ENCODE measurements around the gene LRIG2. TPM values are rescaled to one million over a fixed set of nuclear protein-coding genes. Genes with fewer than 3 reads are reported as not detected.

The LRIG2 gene
- total RNA-seq, 3 donors from 2014 or later (not counting 1 experiment from before 2014, with no cell fraction given): 20.2 to 28.5 (median 23.7) TPM

- Histone ChIP-seq H3K36me3 (ENCODE audit: control insufficient read depth, insufficient read depth, low read length) (no peaks in the 10 kb centered on the region), H3K27me3 (ENCODE audit: control insufficient read depth, insufficient read depth, low read length) (no peaks in the 10 kb centered on the region), H3K4me3 (ENCODE audit: low read length) (no peak overlapping the region), H3K27ac (ENCODE audit: low read length) (no peak overlapping the region), H3K9me3 (ENCODE audit: control insufficient read depth, insufficient read depth, low read length) (no peaks in the 10 kb centered on the region), H3K4me1 (ENCODE audit: control insufficient read depth, insufficient read depth, low read length) (peaks cover 6% of the 10 kb centered on the region)
- TF ChIP-seq, protein P1, sequence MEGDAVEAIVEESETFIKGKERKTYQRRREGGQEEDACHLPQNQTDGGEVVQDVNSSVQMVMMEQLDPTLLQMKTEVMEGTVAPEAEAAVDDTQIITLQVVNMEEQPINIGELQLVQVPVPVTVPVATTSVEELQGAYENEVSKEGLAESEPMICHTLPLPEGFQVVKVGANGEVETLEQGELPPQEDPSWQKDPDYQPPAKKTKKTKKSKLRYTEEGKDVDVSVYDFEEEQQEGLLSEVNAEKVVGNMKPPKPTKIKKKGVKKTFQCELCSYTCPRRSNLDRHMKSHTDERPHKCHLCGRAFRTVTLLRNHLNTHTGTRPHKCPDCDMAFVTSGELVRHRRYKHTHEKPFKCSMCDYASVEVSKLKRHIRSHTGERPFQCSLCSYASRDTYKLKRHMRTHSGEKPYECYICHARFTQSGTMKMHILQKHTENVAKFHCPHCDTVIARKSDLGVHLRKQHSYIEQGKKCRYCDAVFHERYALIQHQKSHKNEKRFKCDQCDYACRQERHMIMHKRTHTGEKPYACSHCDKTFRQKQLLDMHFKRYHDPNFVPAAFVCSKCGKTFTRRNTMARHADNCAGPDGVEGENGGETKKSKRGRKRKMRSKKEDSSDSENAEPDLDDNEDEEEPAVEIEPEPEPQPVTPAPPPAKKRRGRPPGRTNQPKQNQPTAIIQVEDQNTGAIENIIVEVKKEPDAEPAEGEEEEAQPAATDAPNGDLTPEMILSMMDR (IDR thresholded peaks at IDR 0.05): no peak
- Mint-ChIP-seq H3K36me3 (no peaks in the 10 kb centered on the region), H3K27me3 (ENCODE audit: low read depth in 2 of 2) (no peaks in the 10 kb centered on the region), H3K4me1 (peaks cover 8 to 21% of the 10 kb centered on the region in 2 donors), H3K27ac (no peak overlapping the region), H3K4me3 (no peak overlapping the region), H3K9me3 (no peaks in the 10 kb centered on the region)
- ATAC-seq (no peak), DNase-seq (no peak)
- intact Hi-C loops (cut with micrococcal nuclease): no loop called here
- 40% methylated on average over 1 of the region's 1 CpG for WGBS (ENCODE audit: insufficient coverage)
These were observed 69.8 kb downstream of the LRIG2 start for GRCh38 chr1:113142791-113143190.

GRCh38 chr1:113146242-113147072 is 73.5 kb downstream of the LRIG2 start:
- WGBS (ENCODE audit: insufficient coverage): 71% methylated on average over 7 of the region's 7 CpGs
- Mint-ChIP-seq H3K36me3 (no peaks in the 10 kb centered on the region), H3K4me1 (peaks cover 8 to 21% of the 10 kb centered on the region in 2 donors), H3K27ac (no peak overlapping the region), H3K27me3 (ENCODE audit: low read depth in 2 of 2) (no peaks in the 10 kb centered on the region), H3K4me3 (no peak overlapping the region), H3K9me3 (no peaks in the 10 kb centered on the region)
- Histone ChIP-seq H3K9me3 (ENCODE audit: control insufficient read depth, insufficient read depth, low read length) (no peaks in the 10 kb centered on the region), H3K27ac (ENCODE audit: low read length) (no peak overlapping the region), H3K4me3 (ENCODE audit: low read length) (no peak overlapping the region), H3K4me1 (ENCODE audit: control insufficient read depth, insufficient read depth, low read length) (peaks cover 6% of the 10 kb centered on the region), H3K36me3 (ENCODE audit: control insufficient read depth, insufficient read depth, low read length) (no peaks in the 10 kb centered on the region), H3K27me3 (ENCODE audit: control insufficient read depth, insufficient read depth, low read length) (no peaks in the 10 kb centered on the region)
- DNase-seq (peak in 1 of 2 donors; percentile 39), ATAC-seq (peak in 2 of 3 donors; percentile 55 to 58)
- intact Hi-C loops (cut with micrococcal nuclease): no loop called here
- TF ChIP-seq, protein P1 (IDR thresholded peaks at IDR 0.05): no peak

DNA sequence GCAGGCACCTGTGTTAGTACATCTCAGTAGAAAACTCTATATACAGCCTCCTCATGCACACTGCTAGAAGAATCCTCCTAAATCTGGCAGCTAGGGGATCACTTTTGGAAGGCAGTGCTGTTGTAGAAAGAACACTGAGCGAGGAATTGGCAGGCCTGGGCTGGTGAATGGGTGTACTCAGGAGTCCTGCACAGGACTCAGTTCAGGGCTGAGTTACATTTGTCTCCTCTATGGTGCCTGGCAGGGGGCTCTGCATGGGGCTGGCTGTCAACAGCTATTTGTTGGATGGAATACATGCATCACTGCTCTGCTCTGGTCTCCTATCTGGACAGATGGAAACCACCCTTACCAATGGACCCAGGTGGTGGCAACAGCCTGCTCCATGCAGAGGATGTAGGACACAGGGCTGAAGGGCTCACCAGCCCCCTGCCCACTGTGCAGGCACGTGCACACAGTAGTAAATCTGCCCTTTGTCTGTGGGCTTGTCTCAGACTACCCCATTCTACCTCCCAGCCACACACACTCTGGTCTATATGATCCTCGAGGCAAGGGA is 74.2 kb downstream of the LRIG2 start:
- H3K27me3 ChIP-seq (ENCODE audit: control insufficient read depth, insufficient read depth, low read length): no peaks in the 10 kb centered on the region
- no peaks in the 10 kb centered on the region for H3K36me3 Mint-ChIP-seq
- no peak overlapping the region for H3K4me3 Mint-ChIP-seq
- no peak overlapping the region for H3K27ac Mint-ChIP-seq
- peaks cover 6% of the 10 kb centered on the region for H3K4me1 ChIP-seq (ENCODE audit: control insufficient read depth, insufficient read depth, low read length)
- no peak overlapping the region for H3K4me3 ChIP-seq (ENCODE audit: low read length)
- DNase-seq (no peak), ATAC-seq (peak in 1 of 3 donors; percentile 35)
- H3K4me1 Mint-ChIP-seq: peaks cover 8 to 21% of the 10 kb centered on the region in 2 donors
- no peaks in the 10 kb centered on the region for H3K9me3 ChIP-seq (ENCODE audit: control insufficient read depth, insufficient read depth, low read length)
- H3K27ac ChIP-seq (ENCODE audit: low read length): no peak overlapping the region
- intact Hi-C loops (cut with micrococcal nuclease): no loop called here
- 62% methylated on average over 3 of the region's 3 CpGs for WGBS (ENCODE audit: insufficient coverage)
- no peaks in the 10 kb centered on the region for H3K36me3 ChIP-seq (ENCODE audit: control insufficient read depth, insufficient read depth, low read length)
- H3K9me3 Mint-ChIP-seq: no peaks in the 10 kb centered on the region
- H3K27me3 Mint-ChIP-seq (ENCODE audit: low read depth in 2 of 2): no peaks in the 10 kb centered on the region
- TF ChIP-seq, protein P1 (IDR thresholded peaks at IDR 0.05): no peak
